A673 (cell line): ENCODE data around the gene EXOC3. TPM values are rescaled to one million over a fixed set of nuclear protein-coding genes. Genes with fewer than 3 reads are reported as not detected.
"Not testable (repeated sequence)": the region's sequence is repeated elsewhere in the genome, so short reads cannot be mapped to it uniquely, and the experiment has no call there.

ENCODE experiments used
- BruUV-seq: library from RNA; stranded (reverse); fragments of 400-500 nt; replicated peaks from 2 replicates; lab custom pipeline; 2021; lab: Mats Ljungman, UMichigan
- CTCF ChIA-PET: fragments of 300-600 bp; sonication (Branson Sonifier 250); formaldehyde crosslinking; loops from one replicate; lab custom pipeline; 2022; ENCODE audit warnings: antibody characterized with exemption; lab: Charles Lee
- POLR2A ChIA-PET: fragments of 300-600 bp; sonication (Branson Sonifier 250); formaldehyde crosslinking; loops from one replicate; lab custom pipeline; 2022; ENCODE audit warnings: antibody characterized with exemption; ENCODE audit not compliant: low non-redundant PET; lab: Charles Lee
- DNase-seq: peaks from one replicate; pipeline ENCODE4 v3.0.0-alpha.2; 2015; ENCODE audit warnings: low spot score
- H3K27ac ChIP-seq: fragments of 200-600 bp; sonication (generic); 2 replicates; pipeline ENCODE4 v1.5.1; 2016; ENCODE audit warnings: mixed run types, low read depth, mild to moderate bottlenecking, mixed read lengths, antibody characterized with exemption, low read length; ENCODE audit not compliant: poor library complexity, severe bottlenecking
- H3K27me3 ChIP-seq: fragments of 200-600 bp; sonication (generic); replicated peaks from 2 replicates; pipeline ENCODE4 v1.6.1; 2017; ENCODE audit warnings: mixed run types, low read depth, mild to moderate bottlenecking, mixed read lengths, antibody characterized with exemption, low read length; ENCODE audit not compliant: insufficient read depth, poor library complexity
- H3K36me3 ChIP-seq: fragments of 200-600 bp; sonication (generic); 2 replicates; pipeline ENCODE4 v1.6.1; 2016; ENCODE audit warnings: mixed run types, mild to moderate bottlenecking, mixed read lengths, antibody characterized with exemption, low read length; ENCODE audit not compliant: insufficient read depth, poor library complexity, severe bottlenecking
- H3K4me1 ChIP-seq: fragments of 200-600 bp; sonication (generic); 2 replicates; pipeline ENCODE4 v1.6.1; 2017; ENCODE audit warnings: mixed run types, mild to moderate bottlenecking, mixed read lengths, antibody characterized with exemption, low read length; ENCODE audit not compliant: insufficient read depth, poor library complexity, severe bottlenecking
- H3K4me3 ChIP-seq: fragments of 200-600 bp; sonication (generic); 2 replicates; pipeline ENCODE4 v1.5.1; 2016; ENCODE audit warnings: low read depth, mixed run types, mild to moderate bottlenecking, mixed read lengths, low read length; ENCODE audit not compliant: poor library complexity, severe bottlenecking
- H3K9me3 ChIP-seq: fragments of 200-600 bp; sonication (generic); 2 replicates; pipeline ENCODE4 v1.6.1; 2016; ENCODE audit warnings: mixed run types, low read depth, mild to moderate bottlenecking, mixed read lengths, antibody characterized with exemption, low read length; ENCODE audit not compliant: poor library complexity, severe bottlenecking
- EZH2 ChIP-seq: fragments of 200-600 bp; sonication (generic); IDR thresholded peaks from 2 replicates; pipeline ENCODE4 v1.6.1; 2017; ENCODE audit warnings: borderline replicate concordance, low read depth, mild to moderate bottlenecking, mixed read lengths, antibody characterized with exemption, low read length; ENCODE audit not compliant: poor library complexity, severe bottlenecking
- intact Hi-C: fragments of 100-400 bp; cut with micrococcal nuclease; formaldehyde crosslinking; loops from one replicate; pipeline ENCODE4 v1.10.0; 2022; ENCODE audit not compliant: unreplicated experiment
- total RNA-seq: library from RNA; stranded (reverse); gene quantifications from 2 replicates; pipeline ENCODE4 v1.2.3, GENCODE V29; 2021
- TF ChIP-seq, protein P1 (sequence below): fragments of 300-800, 200-600 bp; sonication (generic); conservative IDR thresholded peaks from 2 replicates; pipeline ENCODE4 v1.5.1; 2017; ENCODE audit warnings: low read depth, mild to moderate bottlenecking, antibody characterized with exemption, low read length, moderate library complexity, mixed read lengths

The EXOC3 gene
- total RNA-seq, 1 experiment from 2014 or later = 46.7 TPM

GRCh38 chr5:410911-411517 is 32.0 kb upstream of the EXOC3 start:
- ChIA-PET POLR2A (no interaction called here), CTCF (no interaction called here)
- H3K4me1 ChIP-seq = no peaks in the 10 kb centered on the region
- no peaks in the 10 kb centered on the region for H3K9me3 ChIP-seq
- TF ChIP-seq, protein P1, sequence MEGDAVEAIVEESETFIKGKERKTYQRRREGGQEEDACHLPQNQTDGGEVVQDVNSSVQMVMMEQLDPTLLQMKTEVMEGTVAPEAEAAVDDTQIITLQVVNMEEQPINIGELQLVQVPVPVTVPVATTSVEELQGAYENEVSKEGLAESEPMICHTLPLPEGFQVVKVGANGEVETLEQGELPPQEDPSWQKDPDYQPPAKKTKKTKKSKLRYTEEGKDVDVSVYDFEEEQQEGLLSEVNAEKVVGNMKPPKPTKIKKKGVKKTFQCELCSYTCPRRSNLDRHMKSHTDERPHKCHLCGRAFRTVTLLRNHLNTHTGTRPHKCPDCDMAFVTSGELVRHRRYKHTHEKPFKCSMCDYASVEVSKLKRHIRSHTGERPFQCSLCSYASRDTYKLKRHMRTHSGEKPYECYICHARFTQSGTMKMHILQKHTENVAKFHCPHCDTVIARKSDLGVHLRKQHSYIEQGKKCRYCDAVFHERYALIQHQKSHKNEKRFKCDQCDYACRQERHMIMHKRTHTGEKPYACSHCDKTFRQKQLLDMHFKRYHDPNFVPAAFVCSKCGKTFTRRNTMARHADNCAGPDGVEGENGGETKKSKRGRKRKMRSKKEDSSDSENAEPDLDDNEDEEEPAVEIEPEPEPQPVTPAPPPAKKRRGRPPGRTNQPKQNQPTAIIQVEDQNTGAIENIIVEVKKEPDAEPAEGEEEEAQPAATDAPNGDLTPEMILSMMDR = no peak
- no peak for TF ChIP-seq EZH2
- intact Hi-C loops = no loop called here
- no peaks in the 10 kb centered on the region for H3K36me3 ChIP-seq
- H3K4me3 ChIP-seq = no peak overlapping the region
- no peaks in the 10 kb centered on the region for H3K27me3 ChIP-seq
- H3K27ac ChIP-seq = no peak overlapping the region
- no TSS peak for BruUV-seq
- DNase-seq = no peak

- ChIA-PET POLR2A (no interaction called here), CTCF (no interaction called here)
- no peak overlapping the region for H3K4me3 ChIP-seq
- H3K4me1 ChIP-seq = no peaks in the 10 kb centered on the region
- TF ChIP-seq, protein P1 = no peak
- no peak for TF ChIP-seq EZH2
- intact Hi-C loops = no loop called here
- no peak for DNase-seq
- no peak overlapping the region for H3K27ac ChIP-seq
- H3K36me3 ChIP-seq = no peaks in the 10 kb centered on the region
- BruUV-seq = no TSS peak
- no peaks in the 10 kb centered on the region for H3K9me3 ChIP-seq
- H3K27me3 ChIP-seq = no peaks in the 10 kb centered on the region
Observed at GRCh38 chr5:411728-412127, 31.2 kb upstream of the EXOC3 start.

DNA sequence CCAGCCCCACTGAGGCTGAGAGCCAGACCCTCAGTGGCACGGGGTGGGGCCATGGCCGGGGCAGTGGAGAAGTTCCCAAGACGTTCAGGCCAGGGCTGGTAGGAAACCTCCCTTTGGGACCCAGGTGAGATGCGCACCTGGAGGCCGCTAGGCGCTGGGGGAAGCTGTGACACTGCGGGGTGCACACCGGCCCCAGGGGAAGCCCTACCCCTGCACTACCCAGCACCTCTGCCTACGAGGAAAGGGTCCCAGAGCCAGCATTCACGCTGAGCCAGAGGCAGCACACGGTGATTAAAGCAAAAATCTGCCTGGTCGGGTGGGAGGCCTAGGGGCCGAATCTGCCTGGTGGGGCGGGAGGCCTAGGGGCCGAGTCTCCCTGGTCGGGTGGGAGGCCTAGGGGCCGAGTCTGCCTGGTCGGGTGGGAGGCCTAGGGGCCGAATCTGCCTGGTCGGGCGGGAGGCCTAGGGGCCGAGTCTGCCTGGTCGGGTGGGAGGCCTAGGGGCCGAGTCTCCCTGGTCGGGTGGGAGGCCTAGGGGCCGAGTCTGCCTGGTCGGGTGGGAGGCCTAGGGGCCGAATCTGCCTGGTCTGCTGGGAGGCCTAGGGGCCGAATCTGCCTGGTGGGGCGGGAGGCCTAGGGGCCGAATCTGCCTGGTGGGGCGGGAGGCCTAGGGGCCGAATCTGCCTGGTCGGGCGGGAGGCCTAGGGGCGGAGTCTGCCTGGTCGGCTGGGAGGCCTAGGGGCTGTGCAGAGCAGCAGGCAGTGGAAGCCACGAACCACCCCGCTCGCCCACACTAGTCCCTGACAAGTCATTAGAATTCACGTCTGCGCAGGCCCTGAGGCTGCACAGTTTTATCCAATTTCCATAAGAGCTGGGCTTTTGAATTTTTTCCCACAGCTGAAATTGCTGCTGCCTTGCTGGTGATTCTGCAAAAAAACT is 27.7 kb upstream of the EXOC3 start:
- H3K36me3 ChIP-seq, DNase-seq, H3K27ac ChIP-seq, CTCF ChIA-PET, H3K9me3 ChIP-seq, POLR2A ChIA-PET, BruUV-seq, H3K4me3 ChIP-seq, intact Hi-C loops, H3K27me3 ChIP-seq: not testable (repeated sequence)
- H3K4me1 ChIP-seq = peaks cover 13% of the 10 kb centered on the region
